HepG2 (cell line): ENCODE data around the gene AHSP. TPM values are rescaled to one million over a fixed set of nuclear protein-coding genes. Genes with fewer than 3 reads are reported as not detected.
A peak's percentile ranks its signal among the peaks of the same experiment; 100 is the strongest.

Experiments
- ATF7-NPFF ChIP-seq: sonication (generic); formaldehyde crosslinking; IDR thresholded peaks from 2 replicates; pipeline ENCODE4 v1.8.1; 2023; ENCODE audit warnings: mild to moderate bottlenecking, low read depth, missing genetic modification reagents, moderate library complexity
- DMAP1 ChIP-seq: IDR thresholded peaks from 2 replicates; pipeline ENCODE4 v1.6.1; 2016
- EED ChIP-seq: sonication (generic); formaldehyde crosslinking; IDR thresholded peaks from 2 replicates; pipeline ENCODE4 v1.5.0; 2020; ENCODE audit warnings: mild to moderate bottlenecking, missing genetic modification reagents
- ELK4 ChIP-seq: sonication (generic); formaldehyde crosslinking; IDR thresholded peaks from 2 replicates; pipeline ENCODE4 v1.9.0; 2021; ENCODE audit warnings: missing genetic modification reagents, borderline replicate concordance
- HNRNPL ChIP-seq: fragments of 200-400 bp; formaldehyde crosslinking; IDR thresholded peaks from 2 replicates; pipeline ENCODE4 v1.6.1; 2017; ENCODE audit warnings: mild to moderate bottlenecking, low read depth, low read length
- MBD4 ChIP-seq: IDR thresholded peaks from 2 replicates; pipeline ENCODE4 v1.6.1; 2012; ENCODE audit warnings: low read length, inconsistent platforms, borderline replicate concordance
- MIER2 ChIP-seq: IDR thresholded peaks from 2 replicates; pipeline ENCODE4 v1.6.1; 2016; ENCODE audit warnings: missing biosample characterization, missing genetic modification reagents
- NBN ChIP-seq: fragments of 450-650 bp; conservative IDR thresholded peaks from 2 replicates; pipeline ENCODE4 v1.6.1; 2017
- NFE2 ChIP-seq: sonication (generic); formaldehyde crosslinking; IDR thresholded peaks from 2 replicates; pipeline ENCODE4 v1.4.0; 2020; ENCODE audit warnings: missing genetic modification reagents
- NFIC ChIP-seq: IDR thresholded peaks from 2 replicates; pipeline ENCODE4 v1.6.1; 2012; ENCODE audit warnings: mild to moderate bottlenecking, low read length, inconsistent platforms
- PHB2 ChIP-seq: fragments of 450-650 bp; IDR thresholded peaks from 2 replicates; pipeline ENCODE4 v1.6.1; 2018; ENCODE audit not compliant: partially characterized antibody
- THAP8 ChIP-seq: sonication (generic); formaldehyde crosslinking; IDR thresholded peaks from 2 replicates; pipeline ENCODE4 v1.5.1; 2020; ENCODE audit warnings: missing genetic modification reagents, mild to moderate bottlenecking, borderline replicate concordance
- U2AF2 ChIP-seq: fragments of 200-400 bp; formaldehyde crosslinking; IDR thresholded peaks from 2 replicates; pipeline ENCODE4 v1.6.1; 2017; ENCODE audit warnings: low read depth, mild to moderate bottlenecking, low read length
- ZHX1 ChIP-seq: sonication (generic); formaldehyde crosslinking; IDR thresholded peaks from 2 replicates; pipeline ENCODE4 v1.8.1; 2022; ENCODE audit warnings: low read depth, mild to moderate bottlenecking, missing genetic modification reagents
- ZNF44 ChIP-seq: sonication (generic); formaldehyde crosslinking; IDR thresholded peaks from 2 replicates; pipeline ENCODE4 v1.5.1; 2020; ENCODE audit warnings: mild to moderate bottlenecking, missing genetic modification reagents
- ZNF557 ChIP-seq: sonication (generic); formaldehyde crosslinking; IDR thresholded peaks from 2 replicates; pipeline ENCODE4 v1.4.0; 2020; ENCODE audit warnings: missing genetic modification reagents
- ZNF577 ChIP-seq: sonication (generic); formaldehyde crosslinking; IDR thresholded peaks from 2 replicates; pipeline ENCODE4 v1.4.0; 2020; ENCODE audit warnings: mild to moderate bottlenecking, low read depth, missing genetic modification reagents, borderline replicate concordance
- ZNF724P ChIP-seq: sonication (generic); formaldehyde crosslinking; IDR thresholded peaks from 2 replicates; pipeline ENCODE4 v1.8.0; 2022; ENCODE audit warnings: missing genetic modification reagents, borderline replicate concordance
- ZNF747 ChIP-seq: sonication (generic); formaldehyde crosslinking; IDR thresholded peaks from 2 replicates; pipeline ENCODE4 v1.8.1; 2023; ENCODE audit warnings: missing genetic modification reagents, mild to moderate bottlenecking, borderline replicate concordance
- ZNF761 ChIP-seq: sonication (generic); formaldehyde crosslinking; conservative IDR thresholded peaks from 2 replicates; pipeline ENCODE4 v1.4.0; 2020; ENCODE audit warnings: mild to moderate bottlenecking, missing genetic modification reagents
- polyA plus RNA-seq, 8 experiments: library from polyadenylated mRNA; depleted of rRNA in 3 of 8; stranded (reverse) in 7 of 8; unstranded in 1 of 8; fragments of >200 nt; fragmentation: Illumina TruSeq in 4 of 8; extraction: Trizol in 4 of 8; gene quantifications; 2 replicates each; pipeline versions ENCODE4 v1.2.1 to v1.2.3, GENCODE V29; 2011 to 2016; ENCODE audit warnings: low read depth in 4 of 8, missing spikeins in 1 of 8, mixed read lengths in 1 of 8; ENCODE audit not compliant: insufficient read depth in 1 of 8
- total RNA-seq, 5 experiments: library from RNA; depleted of rRNA; stranded (reverse); fragments of >200 nt; fragmentation: Illumina TruSeq; extraction: Trizol; gene quantifications; 2 replicates each; pipeline ENCODE4 v1.2.3, GENCODE V29; 2016; ENCODE audit warnings: low read depth in 1 of 5
- TF ChIP-seq, protein P1 (sequence below): sonication (generic); formaldehyde crosslinking; IDR thresholded peaks from 2 replicates; pipeline ENCODE4 v1.5.0; 2020; ENCODE audit warnings: mild to moderate bottlenecking, missing genetic modification reagents
- TF ChIP-seq, protein P2 (sequence below): IDR thresholded peaks from 2 replicates; pipeline ENCODE4 v1.6.1; 2016
- TF ChIP-seq, protein P3 (sequence below): sonication (generic); formaldehyde crosslinking; IDR thresholded peaks from 2 replicates; pipeline ENCODE4 v1.4.0; 2020; ENCODE audit warnings: mild to moderate bottlenecking, missing genetic modification reagents

AHSP gene
- total and polyA plus RNA-seq, 2 of the 13 experiments (the other 11 are each of a cell fraction or from before 2014, with no cell fraction given): not detected

- TF ChIP-seq ZNF557 (CRISPR knock-in tag) (peak; percentile 83; the same call in 1 of the 2 replicates), ZNF44 (CRISPR knock-in tag) (no peak), MBD4 (no peak), ZNF577 (CRISPR knock-in tag) (no peak), HNRNPL (0 out of 2 replicates have a peak, but pooled peaks have one; percentile 26), PHB2 (no peak), NFIC (no peak), ZNF724P (CRISPR knock-in tag) (peak; percentile 18; the same call in 1 of the 2 replicates), ZNF761 (peak; percentile 65; the same call in 1 of the 2 replicates), MIER2 (CRISPR knock-in tag) (peak; percentile 39; the same call in 1 of the 2 replicates), ELK4 (CRISPR knock-in tag) (no peak), ZNF747 (CRISPR knock-in tag) (peak; percentile 18; the same call in 1 of the 2 replicates), ATF7-NPFF (CRISPR knock-in tag) (no peak), THAP8 (CRISPR knock-in tag) (no peak), DMAP1 (CRISPR knock-in tag) (peak; percentile 80), NFE2 (CRISPR knock-in tag) (no peak), NBN (no peak), EED (CRISPR knock-in tag) (no peak; the same call in 1 of the 2 replicates), U2AF2 (no peak), ZHX1 (CRISPR knock-in tag) (no peak; the same call in none of the 2 replicates)
- TF ChIP-seq, protein P1, sequence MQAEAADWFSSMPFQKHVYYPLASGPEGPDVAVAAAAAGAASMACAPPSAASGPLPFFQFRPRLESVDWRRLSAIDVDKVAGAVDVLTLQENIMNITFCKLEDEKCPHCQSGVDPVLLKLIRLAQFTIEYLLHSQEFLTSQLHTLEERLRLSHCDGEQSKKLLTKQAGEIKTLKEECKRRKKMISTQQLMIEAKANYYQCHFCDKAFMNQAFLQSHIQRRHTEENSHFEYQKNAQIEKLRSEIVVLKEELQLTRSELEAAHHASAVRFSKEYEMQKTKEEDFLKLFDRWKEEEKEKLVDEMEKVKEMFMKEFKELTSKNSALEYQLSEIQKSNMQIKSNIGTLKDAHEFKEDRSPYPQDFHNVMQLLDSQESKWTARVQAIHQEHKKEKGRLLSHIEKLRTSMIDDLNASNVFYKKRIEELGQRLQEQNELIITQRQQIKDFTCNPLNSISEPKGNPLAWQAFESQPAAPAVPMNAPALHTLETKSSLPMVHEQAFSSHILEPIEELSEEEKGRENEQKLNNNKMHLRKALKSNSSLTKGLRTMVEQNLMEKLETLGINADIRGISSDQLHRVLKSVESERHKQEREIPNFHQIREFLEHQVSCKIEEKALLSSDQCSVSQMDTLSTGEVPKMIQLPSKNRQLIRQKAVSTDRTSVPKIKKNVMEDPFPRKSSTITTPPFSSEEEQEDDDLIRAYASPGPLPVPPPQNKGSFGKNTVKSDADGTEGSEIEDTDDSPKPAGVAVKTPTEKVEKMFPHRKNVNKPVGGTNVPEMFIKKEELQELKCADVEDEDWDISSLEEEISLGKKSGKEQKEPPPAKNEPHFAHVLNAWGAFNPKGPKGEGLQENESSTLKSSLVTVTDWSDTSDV: 0 out of 2 replicates have a peak, but pooled peaks have one; percentile 25
- TF ChIP-seq, protein P2, sequence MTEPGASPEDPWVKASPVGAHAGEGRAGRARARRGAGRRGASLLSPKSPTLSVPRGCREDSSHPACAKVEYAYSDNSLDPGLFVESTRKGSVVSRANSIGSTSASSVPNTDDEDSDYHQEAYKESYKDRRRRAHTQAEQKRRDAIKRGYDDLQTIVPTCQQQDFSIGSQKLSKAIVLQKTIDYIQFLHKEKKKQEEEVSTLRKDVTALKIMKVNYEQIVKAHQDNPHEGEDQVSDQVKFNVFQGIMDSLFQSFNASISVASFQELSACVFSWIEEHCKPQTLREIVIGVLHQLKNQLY (CRISPR knock-in tag): no peak
- TF ChIP-seq, protein P3, sequence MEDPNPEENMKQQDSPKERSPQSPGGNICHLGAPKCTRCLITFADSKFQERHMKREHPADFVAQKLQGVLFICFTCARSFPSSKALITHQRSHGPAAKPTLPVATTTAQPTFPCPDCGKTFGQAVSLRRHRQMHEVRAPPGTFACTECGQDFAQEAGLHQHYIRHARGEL (CRISPR knock-in tag): no peak
Measured at GRCh38 chr16:31484491-31485171, 43.1 kb upstream of the AHSP start (continued).
